DOHH2 (cell line): ENCODE measurements around the gene FOXRED2.

Source experiments
- EZH2phosphoT487 ChIP-seq: fragments of 200-600 bp; sonication (generic); IDR thresholded peaks from 2 replicates; pipeline ENCODE4 v1.6.1; 2017; ENCODE audit warnings: borderline replicate concordance, mild to moderate bottlenecking, antibody characterized with exemption, low read length, moderate library complexity, mixed read lengths
- TF ChIP-seq, protein P1 (sequence below): fragments of 200-600 bp; sonication (generic); IDR thresholded peaks from one replicate; pipeline ENCODE4 v1.5.1; 2014; ENCODE audit warnings: antibody characterized with exemption, mild to moderate bottlenecking, low read depth, low read length; ENCODE audit not compliant: poor library complexity, severe bottlenecking

DNA sequence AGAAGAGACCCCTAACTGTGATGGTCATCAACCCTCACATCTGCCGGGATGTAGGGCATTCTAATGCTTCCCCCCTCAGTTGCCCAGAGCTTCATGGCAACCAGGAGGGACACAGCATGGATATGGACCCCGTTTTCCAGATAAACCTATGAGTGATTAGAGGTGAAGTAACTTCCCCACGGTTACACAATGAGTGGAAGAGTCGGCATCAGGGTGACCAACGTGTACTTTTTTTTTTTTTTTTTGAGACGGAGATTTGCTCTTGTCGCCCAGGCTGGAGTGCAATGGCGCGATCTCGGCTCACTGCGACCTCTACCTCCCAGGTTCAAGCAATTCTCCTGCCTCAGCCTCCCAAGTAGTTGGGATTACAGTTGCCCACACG is 50.4 kb downstream of the FOXRED2 start:
- TF ChIP-seq, protein P1, sequence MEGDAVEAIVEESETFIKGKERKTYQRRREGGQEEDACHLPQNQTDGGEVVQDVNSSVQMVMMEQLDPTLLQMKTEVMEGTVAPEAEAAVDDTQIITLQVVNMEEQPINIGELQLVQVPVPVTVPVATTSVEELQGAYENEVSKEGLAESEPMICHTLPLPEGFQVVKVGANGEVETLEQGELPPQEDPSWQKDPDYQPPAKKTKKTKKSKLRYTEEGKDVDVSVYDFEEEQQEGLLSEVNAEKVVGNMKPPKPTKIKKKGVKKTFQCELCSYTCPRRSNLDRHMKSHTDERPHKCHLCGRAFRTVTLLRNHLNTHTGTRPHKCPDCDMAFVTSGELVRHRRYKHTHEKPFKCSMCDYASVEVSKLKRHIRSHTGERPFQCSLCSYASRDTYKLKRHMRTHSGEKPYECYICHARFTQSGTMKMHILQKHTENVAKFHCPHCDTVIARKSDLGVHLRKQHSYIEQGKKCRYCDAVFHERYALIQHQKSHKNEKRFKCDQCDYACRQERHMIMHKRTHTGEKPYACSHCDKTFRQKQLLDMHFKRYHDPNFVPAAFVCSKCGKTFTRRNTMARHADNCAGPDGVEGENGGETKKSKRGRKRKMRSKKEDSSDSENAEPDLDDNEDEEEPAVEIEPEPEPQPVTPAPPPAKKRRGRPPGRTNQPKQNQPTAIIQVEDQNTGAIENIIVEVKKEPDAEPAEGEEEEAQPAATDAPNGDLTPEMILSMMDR: no peak
- no peak for TF ChIP-seq EZH2phosphoT487
